GM10248 (cell line): ENCODE data around the gene PLCH2.
"Not testable (repeated sequence)": the region's sequence is repeated elsewhere in the genome, so short reads cannot be mapped to it uniquely, and the experiment has no call there.

ENCODE experiments used
- CTCF ChIA-PET: fragments of 300-600 bp; sonication (Branson Sonifier 250); formaldehyde crosslinking; extraction: SDS; loops from one replicate; lab custom pipeline; 2021; ENCODE audit warnings: antibody characterized with exemption; lab: Yijun Ruan, JAX
- POLR2A ChIA-PET: fragments of 350-650 bp; sonication (Branson Sonifier 250); formaldehyde crosslinking; extraction: SDS; loops from one replicate; lab custom pipeline; 2020; ENCODE audit warnings: antibody characterized with exemption; lab: Yijun Ruan, JAX
- DNase-seq: peaks from one replicate; pipeline ENCODE4 v3.0.0; 2012; ENCODE audit errors: extremely low spot score
- CTCF ChIP-seq: IDR thresholded peaks from 2 replicates; pipeline ENCODE4 v1.5.1; 2012; ENCODE audit warnings: mild to moderate bottlenecking, low read depth; ENCODE audit errors: extremely low read depth, missing control alignments, control extremely low read depth

Gene PLCH2

GRCh38 chr1:2547210-2548067, 71.3 kb downstream of the PLCH2 start:
- ChIA-PET POLR2A (interaction anchor here (0.5 to 3.4 kb wide), 8 partner anchors 9 to 348 kb away, joined by 3 to 12 read pairs (median 6); partner anchors contain the start of genes PANK4, PRXL2B and TNFRSF14), CTCF (interaction anchor here (0.7 to 2.5 kb wide), 21 partner anchors 9 to 352 kb away, joined by 3 to 27 read pairs (median 5); partner anchors contain the start of genes FAAP20, HES5, PANK4 and PEX10)
- DNase-seq = peak; percentile 68
- no peak for TF ChIP-seq CTCF

- POLR2A ChIA-PET = interaction anchor here (0.6 to 3.4 kb wide), 9 partner anchors 8 to 1441 kb away, joined by 3 to 12 read pairs (median 4); partner anchors contain the start of genes PANK4, PRXL2B and TNFRSF14
- peak; percentile 71 for DNase-seq
- CTCF ChIA-PET = interaction anchor here (0.8 to 2.5 kb wide), 21 partner anchors 8 to 353 kb away, joined by 3 to 27 read pairs (median 6); partner anchors contain the start of genes FAAP20, HES5, PANK4 and PEX10
- peak; percentile 92 for TF ChIP-seq CTCF
These were observed 72.0 kb downstream of the PLCH2 start for GRCh38 chr1:2548068-2548589.

GRCh38 chr1:2549367-2550029, 73.4 kb downstream of the PLCH2 start:
- not testable (repeated sequence) for DNase-seq
- POLR2A ChIA-PET = interaction anchor here (1.4 to 2.0 kb wide), 2 partner anchors 9 to 28 kb away, joined by 4 to 6 read pairs; no protein-coding TSS in a partner anchor
- CTCF ChIA-PET = interaction anchor here (0.7 to 2.5 kb wide), 2 partner anchors 12 to 354 kb away, joined by 3 to 10 read pairs; partner anchors contain the start of gene FAAP20

- CTCF ChIA-PET = interaction anchor here (2.5 kb wide), 1 partner anchor 355 kb away, joined by 10 read pairs; the partner anchor contains the start of gene FAAP20
- POLR2A ChIA-PET = interaction anchor here (1.4 to 2.0 kb wide), 2 partner anchors 8 to 27 kb away, joined by 4 to 6 read pairs; no protein-coding TSS in a partner anchor
- DNase-seq = not testable (repeated sequence)
These were observed 74.3 kb downstream of the PLCH2 start for GRCh38 chr1:2550309-2550861.

GRCh38 chr1:2551544-2551943, 75.5 kb downstream of the PLCH2 start:
- CTCF ChIA-PET, POLR2A ChIA-PET, DNase-seq: not testable (repeated sequence)

GRCh38 chr1:2552189-2552588, 76.1 kb downstream of the PLCH2 start:
- no peak for DNase-seq
- ChIA-PET POLR2A (no interaction called here), CTCF (no interaction called here)
- TF ChIP-seq CTCF = no peak

- CTCF ChIA-PET, POLR2A ChIA-PET, DNase-seq: not testable (repeated sequence)
These were observed 77.0 kb downstream of the PLCH2 start for GRCh38 chr1:2553076-2553475.
